ENCODE measurements around the gene PIH1D1. TPM values are rescaled to one million over a fixed set of nuclear protein-coding genes. Genes with fewer than 3 reads are reported as not detected.

PIH1D1 gene
- total RNA-seq, 2 donors from 2014 or later, result 80.8 to 103 TPM

GRCh38 chr19:49407079-49407478, 44.5 kb downstream of the PIH1D1 start:
- no peaks in the 10 kb centered on the region for H3K4me1 ChIP-seq
- no peaks in the 10 kb centered on the region for H3K9me3 ChIP-seq
- no peaks in the 10 kb centered on the region for H3K36me3 ChIP-seq
- TF ChIP-seq CTCF (IDR thresholded peaks at IDR 0.05), result no peak
- DNase-seq, result no peak
- intact Hi-C loops (cut with DNase I), result no loop called here
- H3K27me3 ChIP-seq, result no peaks in the 10 kb centered on the region
- H3K9ac ChIP-seq (ENCODE audit: low read depth in 2 of 2, low read length in 2 of 2), result no peak overlapping the region
- no peak overlapping the region for H3K27ac ChIP-seq
- H3K4me3 ChIP-seq, result no peak overlapping the region

- H3K9ac ChIP-seq (ENCODE audit: low read depth in 2 of 2, low read length in 2 of 2), result no peak overlapping the region
- H3K27me3 ChIP-seq, result no peaks in the 10 kb centered on the region
- H3K9me3 ChIP-seq, result no peaks in the 10 kb centered on the region
- H3K4me3 ChIP-seq, result no peak overlapping the region
- DNase-seq, result no peak
- H3K36me3 ChIP-seq, result no peaks in the 10 kb centered on the region
- H3K4me1 ChIP-seq, result no peaks in the 10 kb centered on the region
- intact Hi-C loops (cut with DNase I), result no loop called here
- H3K27ac ChIP-seq, result no peak overlapping the region
- no peak for TF ChIP-seq CTCF (IDR thresholded peaks at IDR 0.05)
Observed at GRCh38 chr19:49403404-49404187, 48.0 kb downstream of the PIH1D1 start.

- Histone ChIP-seq H3K4me1 (no peaks in the 10 kb centered on the region), H3K27me3 (no peaks in the 10 kb centered on the region), H3K9me3 (no peaks in the 10 kb centered on the region), H3K9ac (ENCODE audit: low read depth in 2 of 2, low read length in 2 of 2) (no peak overlapping the region), H3K36me3 (no peaks in the 10 kb centered on the region), H3K27ac (no peak overlapping the region), H3K4me3 (no peak overlapping the region)
- intact Hi-C loops (cut with DNase I), result no loop called here
- TF ChIP-seq CTCF (IDR thresholded peaks at IDR 0.05), result no peak
- no peak for DNase-seq
Observed at GRCh38 chr19:49400029-49400428, 51.6 kb downstream of the PIH1D1 start.

GRCh38 chr19:49398931-49399330, 52.7 kb downstream of the PIH1D1 start:
- Histone ChIP-seq H3K36me3 (no peaks in the 10 kb centered on the region), H3K4me3 (no peak overlapping the region), H3K4me1 (no peaks in the 10 kb centered on the region), H3K9ac (ENCODE audit: low read depth in 2 of 2, low read length in 2 of 2) (no peak overlapping the region), H3K27me3 (no peaks in the 10 kb centered on the region), H3K9me3 (no peaks in the 10 kb centered on the region), H3K27ac (no peak overlapping the region)
- no peak for TF ChIP-seq CTCF (IDR thresholded peaks at IDR 0.05)
- intact Hi-C loops (cut with DNase I), result no loop called here
- DNase-seq, result no peak

- H3K27me3 ChIP-seq, result no peaks in the 10 kb centered on the region
- no peak overlapping the region for H3K4me3 ChIP-seq
- no peak overlapping the region for H3K27ac ChIP-seq
- no peaks in the 10 kb centered on the region for H3K36me3 ChIP-seq
- intact Hi-C loops (cut with DNase I), result no loop called here
- TF ChIP-seq CTCF (IDR thresholded peaks at IDR 0.05), result no peak
- H3K9me3 ChIP-seq, result no peaks in the 10 kb centered on the region
- H3K4me1 ChIP-seq, result no peaks in the 10 kb centered on the region
- no peak for DNase-seq
- no peak overlapping the region for H3K9ac ChIP-seq (ENCODE audit: low read depth in 2 of 2, low read length in 2 of 2)
Observed at GRCh38 chr19:49398001-49398615, 53.5 kb downstream of the PIH1D1 start.

Measured in colonic mucosa (tissue), 4 donors.